CD4-positive, alpha-beta memory T cell (primary cell): ENCODE results near the gene FOXD3. TPM values are rescaled to one million over a fixed set of nuclear protein-coding genes. Genes with fewer than 3 reads are reported as not detected.
A peak's percentile ranks its signal among the peaks of the same experiment; 100 is the strongest.

ENCODE experiments used
- CTCF ChIA-PET: fragments of 350-600 bp; sonication (Branson Sonifier 250); formaldehyde crosslinking; loops from one replicate; lab custom pipeline; 2021; ENCODE audit warnings: inconsistent platforms; ENCODE audit not compliant: partially characterized antibody; lab: Charles Lee
- POLR2A ChIA-PET: fragments of 350-600 bp; sonication (Branson Sonifier 250); formaldehyde crosslinking; loops from one replicate; lab custom pipeline; 2021; ENCODE audit not compliant: partially characterized antibody; lab: Charles Lee
- DNase-seq, 5 donors: peaks; one replicate each; pipeline versions ENCODE4 v3.0.0 to v3.0.0-alpha.2; 2020 to 2022; ENCODE audit warnings: mixed read lengths in 1 of 5
- H3K27ac ChIP-seq: one replicate; pipeline ENCODE4 v1.7.0; 2013; ENCODE audit warnings: low read depth, low read length
- H3K27me3 ChIP-seq: 2 replicates; pipeline ENCODE4 v1.7.0; 2013; ENCODE audit warnings: mild to moderate bottlenecking, low read length, moderate library complexity; ENCODE audit not compliant: insufficient read depth
- H3K36me3 ChIP-seq: 2 replicates; pipeline ENCODE4 v1.7.0; 2013; ENCODE audit warnings: mild to moderate bottlenecking, low read length, moderate library complexity; ENCODE audit not compliant: insufficient read depth
- H3K4me1 ChIP-seq: 2 replicates; pipeline ENCODE4 v1.7.0; 2013; ENCODE audit warnings: mild to moderate bottlenecking, low read length, moderate library complexity; ENCODE audit not compliant: insufficient read depth
- H3K4me3 ChIP-seq, 2 donors: one replicate each; pipeline ENCODE4 v1.7.0; 2013; ENCODE audit warnings: low read length in 2 of 2, mild to moderate bottlenecking in 1 of 2
- H3K9me3 ChIP-seq, 2 donors: one replicate each; pipeline ENCODE4 v1.7.0; 2013; ENCODE audit warnings: low read length in 2 of 2, control low read depth in 1 of 2; ENCODE audit not compliant: control insufficient read depth in 1 of 2
- H3K27ac Mint-ChIP-seq, 7 donors: one replicate each; pipeline ENCODE4 v1.8.0; 2020 to 2021; ENCODE audit warnings: mixed read lengths in 7 of 7, mild to moderate bottlenecking in 6 of 7, inconsistent platforms in 3 of 7, moderate library complexity in 3 of 7
- H3K27me3 Mint-ChIP-seq, 2 donors: one replicate each; pipeline ENCODE4 v1.8.0; 2020 to 2021; ENCODE audit warnings: mixed read lengths in 2 of 2
- H3K36me3 Mint-ChIP-seq, 2 donors: one replicate each; pipeline ENCODE4 v1.8.0; 2020 to 2021; ENCODE audit warnings: mixed read lengths in 2 of 2, inconsistent platforms in 1 of 2, mild to moderate bottlenecking in 1 of 2
- H3K4me1 Mint-ChIP-seq, 4 donors: one replicate each; pipeline ENCODE4 v1.8.0; 2020 to 2021; ENCODE audit warnings: mixed read lengths in 4 of 4, mild to moderate bottlenecking in 1 of 4
- H3K4me3 Mint-ChIP-seq, 8 donors: one replicate each; pipeline ENCODE4 v1.8.0; 2020 to 2021; ENCODE audit warnings: mixed read lengths in 8 of 8, mild to moderate bottlenecking in 7 of 8, moderate library complexity in 6 of 8, inconsistent platforms in 3 of 8
- H3K9me3 Mint-ChIP-seq, 8 donors: one replicate each; pipeline ENCODE4 v1.8.0; 2020 to 2021; ENCODE audit warnings: mixed read lengths in 8 of 8, mild to moderate bottlenecking in 5 of 8, inconsistent platforms in 3 of 8, moderate library complexity in 1 of 8
- intact Hi-C: fragments of 100-400 bp; cut with micrococcal nuclease; formaldehyde crosslinking; loops from one replicate; pipeline ENCODE4 v1.15.1; 2023
- polyA plus RNA-seq, 2 donors: library from polyadenylated mRNA; unstranded; fragments of 300-500 nt; fragmentation: Illumina TruSeq; gene quantifications; one replicate each; pipeline ENCODE4 v1.2.3, GENCODE V29; 2021
- total RNA-seq, 2 experiments: library from RNA; stranded (reverse); gene quantifications; one replicate each; pipeline ENCODE4 v1.2.3, GENCODE V29; 2021

Gene FOXD3
- total and polyA plus RNA-seq, 4 experiments from 2014 or later = not detected

DNA sequence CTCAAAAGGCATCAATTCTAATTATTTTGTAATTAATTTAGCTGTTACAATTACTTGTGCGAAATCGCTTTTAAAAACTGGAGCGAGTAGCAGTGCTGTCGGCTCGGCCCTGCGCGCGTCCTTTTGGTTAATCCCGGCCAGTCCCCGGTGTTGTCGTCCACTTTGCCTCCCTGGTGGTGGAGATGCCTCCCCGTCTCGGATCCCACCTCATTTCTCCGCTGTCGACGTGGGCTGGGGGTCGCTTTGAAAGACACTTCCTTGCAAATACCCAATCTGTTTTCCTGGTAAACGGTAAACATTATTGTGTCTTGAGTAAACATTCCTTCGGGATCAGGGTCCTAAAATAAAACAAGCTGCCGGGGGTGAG, 3.7 kb downstream of the FOXD3 start:
- no peak overlapping the region for H3K27ac ChIP-seq
- Mint-ChIP-seq H3K27me3 (peaks cover 60% of the 10 kb centered on the region in 2 donors), H3K36me3 (peaks cover 7 to 15% of the 10 kb centered on the region in 2 donors), H3K9me3 (peaks cover 2 to 57% (median 41%) of the 10 kb centered on the region in 8 donors), H3K4me1 (peaks cover 25 to 49% (median 37%) of the 10 kb centered on the region in 4 donors), H3K4me3 (peak overlapping the region in 4 of 8 donors; percentile 20 to 62 (median 52)), H3K27ac (peak overlapping the region in 4 of 7 donors; percentile 69 to 84 (median 76))
- POLR2A ChIA-PET = no interaction called here
- peaks cover 23% of the 10 kb centered on the region for H3K4me1 ChIP-seq
- H3K36me3 ChIP-seq = no peaks in the 10 kb centered on the region
- H3K4me3 ChIP-seq = no peak overlapping the region
- CTCF ChIA-PET = interaction anchor here (1.2 kb wide), 1 partner anchor 35 kb away, joined by 3 read pairs; no protein-coding TSS in a partner anchor
- no peak for DNase-seq
- peaks cover 76% of the 10 kb centered on the region for H3K27me3 ChIP-seq
- intact Hi-C loops = no loop called here
- no peaks in the 10 kb centered on the region for H3K9me3 ChIP-seq

DNA sequence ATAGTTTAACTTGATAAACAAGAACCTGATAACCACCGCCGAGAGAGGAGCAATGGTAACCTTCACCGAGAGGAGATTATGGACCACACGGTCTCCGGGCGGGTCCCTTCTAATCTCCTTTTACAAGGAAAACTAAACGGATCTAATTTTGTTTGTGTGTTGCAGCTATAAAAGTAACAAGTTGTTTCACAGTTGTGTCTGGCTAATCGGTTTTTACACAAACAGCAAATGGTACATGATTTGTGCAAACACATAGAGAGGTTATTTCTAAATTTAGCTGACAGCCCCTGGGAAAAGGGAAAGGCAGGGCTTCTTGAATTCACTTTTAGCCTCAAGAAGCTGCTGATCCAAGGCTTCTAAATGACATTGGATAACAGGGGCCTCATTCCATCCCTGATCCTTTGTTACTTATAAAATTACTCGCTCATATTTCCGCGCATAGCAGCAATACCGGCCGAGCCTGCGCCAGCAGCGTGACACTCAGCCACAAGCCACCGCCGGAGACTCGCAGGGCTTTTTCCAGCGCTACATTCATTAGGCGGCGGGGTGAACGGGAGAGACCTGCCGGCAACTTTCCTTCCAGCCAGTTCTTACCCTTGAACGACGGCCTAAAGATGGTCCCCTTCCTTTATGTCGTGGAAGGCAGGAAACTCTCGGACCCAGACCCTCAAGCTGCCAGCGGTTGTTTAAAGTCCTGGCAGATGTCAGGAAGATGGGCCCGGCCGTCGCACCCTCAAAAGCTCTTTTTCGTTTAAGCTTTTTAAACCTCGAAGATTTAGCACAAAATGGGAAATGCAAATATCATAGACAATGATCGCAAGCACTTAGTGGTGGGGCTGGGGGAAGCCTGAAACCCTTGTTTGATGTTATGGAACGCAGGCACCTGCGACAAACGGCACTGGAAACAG, 4.4 kb downstream of the FOXD3 start:
- Histone ChIP-seq H3K36me3 (no peaks in the 10 kb centered on the region), H3K27me3 (peaks cover 72% of the 10 kb centered on the region), H3K4me1 (peaks cover 22% of the 10 kb centered on the region), H3K4me3 (no peak overlapping the region), H3K27ac (no peak overlapping the region), H3K9me3 (no peaks in the 10 kb centered on the region)
- Mint-ChIP-seq H3K4me1 (peaks cover 20 to 43% (median 32%) of the 10 kb centered on the region in 4 donors), H3K27me3 (peaks cover 56% of the 10 kb centered on the region in 2 donors), H3K36me3 (peaks cover 2 to 10% of the 10 kb centered on the region in 2 donors), H3K27ac (peak overlapping the region in 6 of 7 donors; percentile 25 to 87 (median 70)), H3K9me3 (peaks cover 0 to 52% (median 36%) of the 10 kb centered on the region in 8 donors), H3K4me3 (peak overlapping the region in 5 of 8 donors; percentile 20 to 62 (median 46))
- intact Hi-C loops = no loop called here
- peak in 2 of 5 donors; percentile 9 to 16 for DNase-seq
- POLR2A ChIA-PET = no interaction called here
- CTCF ChIA-PET = interaction anchor here (0.7 to 1.2 kb wide), 4 partner anchors 10 to 46 kb away, joined by 3 read pairs; no protein-coding TSS in a partner anchor

DNA sequence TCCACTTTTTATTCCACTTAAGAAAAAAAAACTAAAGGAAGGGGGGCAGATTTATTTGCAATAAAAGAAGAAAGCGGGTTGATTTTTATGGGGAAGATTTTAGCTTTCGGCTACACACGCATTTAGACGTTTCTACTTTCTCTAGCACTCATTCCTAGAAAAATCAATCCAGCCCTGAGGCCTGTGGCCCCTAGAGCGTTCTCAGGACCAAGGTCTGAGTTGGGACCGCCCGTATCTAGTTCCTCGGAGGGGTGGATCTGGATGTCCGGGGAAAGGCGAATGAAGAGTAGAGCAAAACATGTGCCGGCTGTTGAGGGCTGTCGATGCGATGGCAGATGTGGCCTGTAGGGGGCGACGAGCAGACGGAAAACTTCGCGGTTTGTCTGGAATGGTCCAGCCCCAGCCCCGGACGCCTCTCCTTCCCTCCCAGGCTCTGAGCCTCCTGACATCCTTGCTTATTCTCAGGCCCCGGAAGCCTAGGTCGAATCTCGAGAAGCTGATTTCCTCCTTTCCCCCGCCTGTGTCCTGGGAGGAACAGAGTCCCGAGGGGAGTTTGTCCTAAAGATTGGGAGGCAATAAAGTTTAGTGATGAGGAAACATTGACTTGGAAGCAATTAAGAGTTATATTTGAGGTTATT, 5.2 kb downstream of the FOXD3 start:
- peaks cover 71% of the 10 kb centered on the region for H3K27me3 ChIP-seq
- H3K4me3 Mint-ChIP-seq = peak overlapping the region in 5 of 8 donors; percentile 12 to 47 (median 32)
- peaks cover 57 to 60% of the 10 kb centered on the region in 2 donors for H3K27me3 Mint-ChIP-seq
- ChIA-PET CTCF (interaction anchor here (0.7 to 1.0 kb wide), 3 partner anchors 11 to 45 kb away, joined by 3 read pairs; no protein-coding TSS in a partner anchor), POLR2A (interaction anchor here (2.2 kb wide), 1 partner anchor 8 kb away, joined by 8 read pairs; no protein-coding TSS in a partner anchor)
- H3K27ac ChIP-seq = no peak overlapping the region
- H3K4me3 ChIP-seq = no peak overlapping the region
- intact Hi-C loops = loop anchor here (2.0 kb wide), 1 partner anchor 39 kb away; the partner anchor contains the start of gene ALG6
- peaks cover 2 to 50% (median 34%) of the 10 kb centered on the region in 8 donors for H3K9me3 Mint-ChIP-seq
- peak in 2 of 5 donors; percentile 30 to 43 for DNase-seq
- H3K9me3 ChIP-seq = no peaks in the 10 kb centered on the region
- peak overlapping the region in 5 of 7 donors; percentile 15 to 87 (median 69) for H3K27ac Mint-ChIP-seq
- no peaks in the 10 kb centered on the region for H3K36me3 ChIP-seq
- H3K4me1 Mint-ChIP-seq = peaks cover 17 to 40% (median 26%) of the 10 kb centered on the region in 4 donors
- peaks cover 0 to 7% of the 10 kb centered on the region in 2 donors for H3K36me3 Mint-ChIP-seq
- peaks cover 14% of the 10 kb centered on the region for H3K4me1 ChIP-seq

DNA sequence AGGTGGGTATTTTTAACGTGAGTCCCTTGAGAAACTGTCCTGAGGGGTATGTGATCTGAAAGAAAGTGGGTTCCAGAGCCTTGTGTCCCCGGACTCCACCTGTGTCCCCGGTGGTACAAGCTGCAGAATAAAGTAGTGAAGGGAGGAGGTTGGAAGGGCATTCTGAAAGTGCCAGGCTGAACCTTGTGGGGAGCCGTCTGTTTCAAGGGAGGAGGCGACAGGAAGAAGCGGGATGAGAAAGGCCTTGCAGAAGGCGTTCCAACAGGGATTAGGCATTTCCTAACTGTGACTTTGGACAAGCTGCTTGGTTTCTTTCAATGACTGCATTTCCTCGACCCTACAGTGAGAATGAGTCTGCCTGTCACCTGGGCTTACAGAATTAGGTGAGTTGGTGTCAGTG, 5.8 kb downstream of the FOXD3 start:
- Histone ChIP-seq H3K4me1 (peaks cover 14% of the 10 kb centered on the region), H3K27ac (no peak overlapping the region), H3K36me3 (no peaks in the 10 kb centered on the region), H3K27me3 (peaks cover 73% of the 10 kb centered on the region), H3K4me3 (no peak overlapping the region), H3K9me3 (no peaks in the 10 kb centered on the region)
- intact Hi-C loops = loop anchor here (2.0 kb wide), 1 partner anchor 39 kb away; the partner anchor contains the start of gene ALG6
- CTCF ChIA-PET = no interaction called here
- peaks cover 17 to 40% (median 26%) of the 10 kb centered on the region in 4 donors for H3K4me1 Mint-ChIP-seq
- POLR2A ChIA-PET = interaction anchor here (2.2 kb wide), 1 partner anchor 8 kb away, joined by 8 read pairs; no protein-coding TSS in a partner anchor
- H3K9me3 Mint-ChIP-seq = peaks cover 2 to 50% (median 34%) of the 10 kb centered on the region in 8 donors
- H3K36me3 Mint-ChIP-seq = peaks cover 0 to 7% of the 10 kb centered on the region in 2 donors
- peak overlapping the region in 2 of 8 donors; percentile 12 to 23 for H3K4me3 Mint-ChIP-seq
- DNase-seq = no peak
- peak overlapping the region in 4 of 7 donors; percentile 65 to 87 (median 72) for H3K27ac Mint-ChIP-seq
- peaks cover 60 to 64% of the 10 kb centered on the region in 2 donors for H3K27me3 Mint-ChIP-seq

DNA sequence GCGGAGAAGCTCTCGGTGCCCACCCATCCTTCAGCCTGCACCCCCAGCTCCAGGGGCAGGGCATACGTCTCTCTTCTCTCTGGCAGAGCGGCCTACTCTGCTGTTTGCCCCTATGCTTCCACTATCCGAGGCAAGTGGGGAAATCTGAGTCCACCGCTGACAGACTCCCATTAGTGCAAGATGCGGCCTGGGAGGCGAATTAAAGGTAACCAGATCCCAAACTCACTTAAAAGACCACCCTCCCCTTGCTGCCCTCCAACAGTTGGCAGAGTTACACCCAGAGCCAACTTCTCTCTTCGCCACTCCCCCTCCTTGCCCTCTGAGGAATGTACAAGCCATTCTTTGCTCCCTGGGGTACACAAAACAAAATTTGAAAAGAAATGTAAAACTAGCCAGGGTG, 6.4 kb downstream of the FOXD3 start:
- no peaks in the 10 kb centered on the region for H3K36me3 ChIP-seq
- H3K4me1 ChIP-seq = peaks cover 14% of the 10 kb centered on the region
- no peak for DNase-seq
- ChIA-PET CTCF (no interaction called here), POLR2A (interaction anchor here (2.2 kb wide), 1 partner anchor 9 kb away, joined by 8 read pairs; no protein-coding TSS in a partner anchor)
- peaks cover 76% of the 10 kb centered on the region for H3K27me3 ChIP-seq
- H3K9me3 ChIP-seq = no peaks in the 10 kb centered on the region
- peaks cover 61 to 65% of the 10 kb centered on the region in 2 donors for H3K27me3 Mint-ChIP-seq
- no peak overlapping the region for H3K27ac ChIP-seq
- H3K4me1 Mint-ChIP-seq = peaks cover 14 to 37% (median 25%) of the 10 kb centered on the region in 4 donors
- H3K36me3 Mint-ChIP-seq = peaks cover 0 to 5% of the 10 kb centered on the region in 2 donors
- intact Hi-C loops = loop anchor here (2.0 kb wide), 1 partner anchor 38 kb away; the partner anchor contains the start of gene ALG6
- peaks cover 2 to 47% (median 32%) of the 10 kb centered on the region in 8 donors for H3K9me3 Mint-ChIP-seq
- H3K4me3 Mint-ChIP-seq = peak overlapping the region in 1 of 8 donors; percentile 12
- H3K4me3 ChIP-seq = no peak overlapping the region
- H3K27ac Mint-ChIP-seq = peak overlapping the region in 2 of 7 donors; percentile 69 to 76

DNA sequence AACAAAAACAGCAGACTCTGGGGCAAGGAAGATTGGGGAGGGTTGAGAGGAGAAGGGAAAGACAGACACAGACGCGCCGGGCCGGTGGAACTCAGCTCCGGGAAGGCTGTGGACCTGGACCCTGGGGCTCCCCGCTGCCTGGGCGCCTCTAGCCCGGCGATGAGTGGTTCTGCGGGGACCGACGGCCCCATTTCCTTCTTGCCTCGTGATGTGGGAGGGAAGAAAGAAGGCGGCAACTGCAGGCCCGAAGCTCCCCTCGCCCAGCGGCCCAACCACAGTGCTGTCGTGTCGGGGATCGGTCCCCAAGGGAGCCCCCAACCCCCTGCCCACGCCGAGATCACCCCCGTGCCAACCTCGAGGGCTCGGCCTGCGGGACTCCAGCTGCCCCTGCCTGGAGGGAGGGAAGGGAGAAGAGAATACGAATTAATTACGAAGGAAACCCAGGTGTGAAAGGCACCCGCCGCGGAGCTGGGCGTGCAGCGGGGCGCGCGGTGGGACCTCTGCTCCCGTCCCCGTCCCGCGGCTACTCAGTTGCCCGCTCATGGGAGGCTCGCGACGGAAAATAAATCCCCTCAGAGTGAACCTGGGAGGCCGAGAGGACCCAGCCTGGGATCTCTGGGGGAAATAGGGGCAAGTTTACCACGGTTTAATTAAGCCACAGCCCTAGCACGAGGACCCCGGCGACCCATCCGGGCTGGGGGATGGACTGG, 7.4 kb downstream of the FOXD3 start:
- intact Hi-C loops = loop anchor here (2.0 kb wide), 1 partner anchor 37 kb away; the partner anchor contains the start of gene ALG6
- peaks cover 0 to 3% of the 10 kb centered on the region in 2 donors for H3K36me3 Mint-ChIP-seq
- no peaks in the 10 kb centered on the region for H3K9me3 ChIP-seq
- peaks cover 65 to 68% of the 10 kb centered on the region in 2 donors for H3K27me3 Mint-ChIP-seq
- peak in 1 of 5 donors; percentile 14 for DNase-seq
- ChIA-PET CTCF (no interaction called here), POLR2A (interaction anchor here (0.8 to 2.2 kb wide), 2 partner anchors 10 kb away, joined by 3 to 8 read pairs; no protein-coding TSS in a partner anchor)
- no peak overlapping the region for H3K27ac ChIP-seq
- peaks cover 2 to 48% (median 31%) of the 10 kb centered on the region in 8 donors for H3K9me3 Mint-ChIP-seq
- peak overlapping the region in 6 of 8 donors; percentile 3 to 65 (median 40) for H3K4me3 Mint-ChIP-seq
- H3K4me3 ChIP-seq = no peak overlapping the region
- peaks cover 14% of the 10 kb centered on the region for H3K4me1 ChIP-seq
- H3K4me1 Mint-ChIP-seq = peaks cover 12 to 33% (median 22%) of the 10 kb centered on the region in 4 donors
- H3K36me3 ChIP-seq = no peaks in the 10 kb centered on the region
- peak overlapping the region in 2 of 7 donors; percentile 61 to 69 for H3K27ac Mint-ChIP-seq
- peaks cover 70% of the 10 kb centered on the region for H3K27me3 ChIP-seq
